Suprapubic skin (tissue), 4 donors: ENCODE measurements around the gene FEV.

Experiments
- POLR2A ChIP-seq, 2 donors: fragments of 450-650 bp; IDR thresholded peaks; one replicate each; pipeline ENCODE4 v1.6.1; 2017; ENCODE audit warnings: antibody characterized with exemption in 2 of 2, mild to moderate bottlenecking in 2 of 2, moderate library complexity in 2 of 2
- POLR2AphosphoS5 ChIP-seq, 3 donors: sonication (generic); formaldehyde crosslinking; IDR thresholded peaks; one replicate each; pipeline ENCODE4 v1.6.1; 2017; ENCODE audit warnings: antibody characterized with exemption in 3 of 3
- TF ChIP-seq, protein P1 (sequence below), 2 donors: fragments of 200-600 bp in 1 of 2; fragments of 450-650 bp in 1 of 2; sonication (generic) in 1 of 2; IDR thresholded peaks; one replicate each; pipeline ENCODE4 v1.5.1; 2016 to 2019; ENCODE audit warnings: antibody characterized with exemption in 2 of 2, mild to moderate bottlenecking in 1 of 2, moderate library complexity in 1 of 2

GRCh38 chr2:218975060-218975777 is 9.8 kb downstream of the FEV start:
- TF ChIP-seq POLR2AphosphoS5 (IDR thresholded peaks at IDR 0.05), result no peak
- TF ChIP-seq, protein P1, sequence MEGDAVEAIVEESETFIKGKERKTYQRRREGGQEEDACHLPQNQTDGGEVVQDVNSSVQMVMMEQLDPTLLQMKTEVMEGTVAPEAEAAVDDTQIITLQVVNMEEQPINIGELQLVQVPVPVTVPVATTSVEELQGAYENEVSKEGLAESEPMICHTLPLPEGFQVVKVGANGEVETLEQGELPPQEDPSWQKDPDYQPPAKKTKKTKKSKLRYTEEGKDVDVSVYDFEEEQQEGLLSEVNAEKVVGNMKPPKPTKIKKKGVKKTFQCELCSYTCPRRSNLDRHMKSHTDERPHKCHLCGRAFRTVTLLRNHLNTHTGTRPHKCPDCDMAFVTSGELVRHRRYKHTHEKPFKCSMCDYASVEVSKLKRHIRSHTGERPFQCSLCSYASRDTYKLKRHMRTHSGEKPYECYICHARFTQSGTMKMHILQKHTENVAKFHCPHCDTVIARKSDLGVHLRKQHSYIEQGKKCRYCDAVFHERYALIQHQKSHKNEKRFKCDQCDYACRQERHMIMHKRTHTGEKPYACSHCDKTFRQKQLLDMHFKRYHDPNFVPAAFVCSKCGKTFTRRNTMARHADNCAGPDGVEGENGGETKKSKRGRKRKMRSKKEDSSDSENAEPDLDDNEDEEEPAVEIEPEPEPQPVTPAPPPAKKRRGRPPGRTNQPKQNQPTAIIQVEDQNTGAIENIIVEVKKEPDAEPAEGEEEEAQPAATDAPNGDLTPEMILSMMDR (IDR thresholded peaks at IDR 0.05), result no peak
- TF ChIP-seq POLR2A (IDR thresholded peaks at IDR 0.05), result no peak
